Peyer's patch (tissue), 4 donors: ENCODE results near the gene FOXD3. TPM values are rescaled to one million over a fixed set of nuclear protein-coding genes. Genes with fewer than 3 reads are reported as not detected.
A peak's percentile ranks its signal among the peaks of the same experiment; 100 is the strongest.

ENCODE experiments used
- DNase-seq, 3 donors: peaks; one replicate each; pipeline ENCODE4 v3.0.0-alpha.2; 2017 to 2019
- H3K27ac ChIP-seq, 4 donors: fragments of 200-600 bp; sonication (generic); one replicate each; pipeline ENCODE4 v1.5.1; 2016 to 2019
- H3K27me3 ChIP-seq, 2 donors: fragments of 200-600 bp; sonication (generic); one replicate each; pipeline ENCODE4 v1.5.1; 2019
- H3K36me3 ChIP-seq, 3 donors: fragments of 200-600 bp; sonication (generic); one replicate each; pipeline ENCODE4 v1.5.1; 2016 to 2019
- H3K4me1 ChIP-seq, 4 donors: fragments of 200-600 bp; sonication (generic); one replicate each; pipeline ENCODE4 v1.5.1; 2016 to 2019
- H3K4me3 ChIP-seq, 4 donors: fragments of 200-600 bp; sonication (generic); 1 replicate in 3 of 4; 2 replicates in 1 of 4; pipeline ENCODE4 v1.5.1; 2016 to 2019; ENCODE audit warnings: mild to moderate bottlenecking in 1 of 4
- H3K9me3 ChIP-seq, 4 donors: fragments of 200-600 bp; sonication (generic); one replicate each; pipeline ENCODE4 v1.5.1; 2016 to 2019; ENCODE audit warnings: mild to moderate bottlenecking in 1 of 4
- CTCF ChIP-seq, 6 experiments: fragments of 450-650 bp in 4 of 6; fragments of 200-600 bp in 2 of 6; sonication (generic) in 1 of 6; IDR thresholded peaks; one replicate each; pipeline ENCODE4 v1.5.1; 2017 to 2019; ENCODE audit warnings: antibody characterized with exemption in 6 of 6, mild to moderate bottlenecking in 3 of 6, moderate library complexity in 1 of 6
- POLR2A ChIP-seq, 2 donors: fragments of 450-650 bp; IDR thresholded peaks; one replicate each; pipeline ENCODE4 v1.5.1; 2017; ENCODE audit warnings: antibody characterized with exemption in 2 of 2, mild to moderate bottlenecking in 2 of 2, moderate library complexity in 2 of 2
- total RNA-seq, 4 donors: library from RNA; depleted of rRNA; stranded (reverse); fragments of >200 nt; gene quantifications; one replicate each; pipeline ENCODE4 v1.1.0, GENCODE V29; 2016

Gene FOXD3
- total RNA-seq, 4 donors from 2014 or later = not detected

- DNase-seq = no peak
- H3K4me3 ChIP-seq = no peak overlapping the region
- H3K27me3 ChIP-seq = peaks cover 6 to 79% of the 10 kb centered on the region in 2 donors
- peaks cover 0 to 21% (median 0%) of the 10 kb centered on the region in 4 donors for H3K9me3 ChIP-seq
- H3K4me1 ChIP-seq = peaks cover 0 to 43% (median 16%) of the 10 kb centered on the region in 4 donors
- H3K36me3 ChIP-seq = no peaks in the 10 kb centered on the region
- H3K27ac ChIP-seq = no peak overlapping the region
- TF ChIP-seq CTCF (IDR thresholded peaks at IDR 0.05) (no peak), POLR2A (IDR thresholded peaks at IDR 0.05) (no peak)
Measured at GRCh38 chr1:63326106-63326472, 3.7 kb downstream of the FOXD3 start.

GRCh38 chr1:63326473-63327380, 4.4 kb downstream of the FOXD3 start:
- Histone ChIP-seq H3K27me3 (peaks cover 6 to 76% of the 10 kb centered on the region in 2 donors), H3K4me1 (peaks cover 0 to 42% (median 15%) of the 10 kb centered on the region in 4 donors), H3K27ac (no peak overlapping the region), H3K9me3 (peaks cover 0 to 16% (median 0%) of the 10 kb centered on the region in 4 donors), H3K4me3 (no peak overlapping the region), H3K36me3 (no peaks in the 10 kb centered on the region)
- no peak for DNase-seq
- no peak for TF ChIP-seq CTCF (IDR thresholded peaks at IDR 0.05)
- TF ChIP-seq POLR2A (IDR thresholded peaks at IDR 0.05) = no peak

GRCh38 chr1:63327417-63328054, 5.2 kb downstream of the FOXD3 start:
- TF ChIP-seq CTCF (IDR thresholded peaks at IDR 0.05) (peak in 5 of 6 experiments; percentile 21 to 70 (median 65)), POLR2A (IDR thresholded peaks at IDR 0.05) (no peak)
- Histone ChIP-seq H3K27ac (no peak overlapping the region), H3K9me3 (peaks cover 0 to 16% (median 0%) of the 10 kb centered on the region in 4 donors), H3K36me3 (no peaks in the 10 kb centered on the region), H3K27me3 (peaks cover 0 to 68% of the 10 kb centered on the region in 2 donors), H3K4me1 (peaks cover 0 to 33% (median 9%) of the 10 kb centered on the region in 4 donors), H3K4me3 (no peak overlapping the region)
- peak in 2 of 3 donors; percentile 74 to 76 for DNase-seq

DNA sequence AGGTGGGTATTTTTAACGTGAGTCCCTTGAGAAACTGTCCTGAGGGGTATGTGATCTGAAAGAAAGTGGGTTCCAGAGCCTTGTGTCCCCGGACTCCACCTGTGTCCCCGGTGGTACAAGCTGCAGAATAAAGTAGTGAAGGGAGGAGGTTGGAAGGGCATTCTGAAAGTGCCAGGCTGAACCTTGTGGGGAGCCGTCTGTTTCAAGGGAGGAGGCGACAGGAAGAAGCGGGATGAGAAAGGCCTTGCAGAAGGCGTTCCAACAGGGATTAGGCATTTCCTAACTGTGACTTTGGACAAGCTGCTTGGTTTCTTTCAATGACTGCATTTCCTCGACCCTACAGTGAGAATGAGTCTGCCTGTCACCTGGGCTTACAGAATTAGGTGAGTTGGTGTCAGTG, 5.8 kb downstream of the FOXD3 start:
- no peaks in the 10 kb centered on the region for H3K36me3 ChIP-seq
- DNase-seq = no peak
- peaks cover 0 to 65% of the 10 kb centered on the region in 2 donors for H3K27me3 ChIP-seq
- peaks cover 0 to 16% (median 0%) of the 10 kb centered on the region in 4 donors for H3K9me3 ChIP-seq
- TF ChIP-seq CTCF (IDR thresholded peaks at IDR 0.05) (no peak), POLR2A (IDR thresholded peaks at IDR 0.05) (no peak)
- peaks cover 0 to 28% (median 6%) of the 10 kb centered on the region in 4 donors for H3K4me1 ChIP-seq
- no peak overlapping the region for H3K27ac ChIP-seq
- H3K4me3 ChIP-seq = no peak overlapping the region

- H3K27me3 ChIP-seq = peaks cover 0 to 63% of the 10 kb centered on the region in 2 donors
- H3K4me1 ChIP-seq = peaks cover 0 to 22% (median 3%) of the 10 kb centered on the region in 4 donors
- DNase-seq = no peak
- H3K27ac ChIP-seq = no peak overlapping the region
- no peak for TF ChIP-seq CTCF (IDR thresholded peaks at IDR 0.05)
- no peak for TF ChIP-seq POLR2A (IDR thresholded peaks at IDR 0.05)
- peaks cover 0 to 13% (median 0%) of the 10 kb centered on the region in 4 donors for H3K9me3 ChIP-seq
- H3K4me3 ChIP-seq = no peak overlapping the region
- no peaks in the 10 kb centered on the region for H3K36me3 ChIP-seq
Measured at GRCh38 chr1:63328781-63329180, 6.4 kb downstream of the FOXD3 start.
